ENCODE data around the gene MAP2.

MAP2 gene

DNA sequence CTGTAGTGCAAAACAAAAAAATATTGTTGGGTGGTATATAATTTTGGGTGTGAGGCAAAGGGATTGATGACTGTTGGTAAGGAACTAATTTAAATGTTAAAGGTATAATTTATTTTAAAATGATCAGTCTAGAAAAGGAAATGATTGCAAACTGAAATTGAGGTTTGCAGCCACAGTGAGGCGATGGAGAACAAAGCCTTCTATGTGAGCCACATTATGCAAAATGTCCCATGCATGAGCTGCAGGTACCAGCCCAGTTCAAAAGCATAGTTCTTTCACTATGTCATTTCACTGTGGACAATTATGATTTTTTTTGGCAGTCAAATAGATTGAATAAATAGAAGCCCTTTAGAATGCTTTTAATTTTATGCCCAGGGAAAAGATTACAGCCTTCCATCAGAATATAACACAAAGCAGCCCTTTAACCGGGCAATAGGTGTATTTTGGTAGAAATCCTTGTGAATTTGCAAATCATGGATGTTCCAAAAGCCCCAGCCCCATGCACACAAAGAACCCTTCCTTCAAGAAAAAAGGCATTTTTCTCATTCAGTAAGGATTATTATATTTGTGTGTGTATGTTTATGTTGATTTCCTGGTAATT lies 1.7 kb downstream of the MAP2 start:
- peak; percentile 62 for DNase-seq (ENCODE audit: low spot score)

DNA sequence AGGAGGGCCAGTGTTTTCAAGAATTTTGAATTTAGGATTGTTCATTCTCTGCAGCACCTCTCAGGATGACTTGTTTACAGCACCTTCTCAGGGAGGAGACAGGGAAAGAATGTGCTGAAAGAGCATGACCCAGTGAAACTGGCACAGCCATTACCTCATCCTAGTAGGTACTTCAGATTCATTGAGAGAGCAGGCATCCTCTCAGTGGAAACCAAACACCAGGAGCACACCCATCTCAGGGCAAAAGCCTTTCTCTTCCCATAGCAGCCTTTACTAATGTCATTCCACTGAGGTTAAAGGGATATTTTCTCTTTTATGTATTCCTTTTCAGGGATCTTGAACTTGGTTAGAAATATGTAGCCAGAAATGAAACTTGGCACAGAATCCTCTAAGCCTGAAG lies 2.6 kb downstream of the MAP2 start:
- no peak for DNase-seq (ENCODE audit: low spot score)

DNA sequence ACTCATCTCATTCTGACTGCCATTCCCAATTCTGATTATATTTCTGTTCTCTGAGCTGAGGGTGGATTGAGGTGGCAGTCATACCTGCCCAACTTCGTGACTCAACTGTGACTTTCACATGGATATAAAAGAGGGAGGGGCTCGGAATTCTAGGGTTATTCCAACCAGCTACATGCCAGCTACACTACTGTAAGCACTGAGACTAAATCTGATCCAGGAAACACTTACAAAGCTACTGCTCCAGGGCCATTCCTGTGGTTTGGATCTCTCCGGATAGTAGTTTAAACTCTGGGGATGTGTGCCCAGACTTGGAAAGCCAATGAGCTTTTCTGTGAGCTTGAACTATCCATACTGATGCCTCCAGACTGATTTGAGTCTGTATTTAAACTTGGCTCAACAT lies 7.9 kb downstream of the MAP2 start:
- DNase-seq (ENCODE audit: low spot score), result peak; percentile 31

DNA sequence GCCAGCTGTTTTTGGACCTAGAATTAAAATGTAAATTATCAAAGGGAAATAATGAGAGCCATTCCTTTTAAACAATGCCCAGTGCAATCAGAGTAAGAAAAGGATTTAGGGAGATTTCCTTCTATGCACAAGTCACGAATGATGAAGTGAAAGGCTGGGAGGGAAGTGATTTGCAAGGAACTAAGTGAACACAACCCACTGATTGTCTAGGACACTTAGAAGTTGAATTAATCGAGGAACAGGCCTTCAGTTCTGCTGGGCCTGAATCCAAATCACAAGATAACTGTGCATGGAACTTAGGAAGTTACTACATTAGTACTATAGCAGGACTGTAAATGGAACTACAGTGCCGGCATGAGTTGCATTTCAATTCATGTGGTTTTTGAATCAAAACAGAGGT lies 17.7 kb downstream of the MAP2 start:
- no peak for DNase-seq (ENCODE audit: low spot score)

DNA sequence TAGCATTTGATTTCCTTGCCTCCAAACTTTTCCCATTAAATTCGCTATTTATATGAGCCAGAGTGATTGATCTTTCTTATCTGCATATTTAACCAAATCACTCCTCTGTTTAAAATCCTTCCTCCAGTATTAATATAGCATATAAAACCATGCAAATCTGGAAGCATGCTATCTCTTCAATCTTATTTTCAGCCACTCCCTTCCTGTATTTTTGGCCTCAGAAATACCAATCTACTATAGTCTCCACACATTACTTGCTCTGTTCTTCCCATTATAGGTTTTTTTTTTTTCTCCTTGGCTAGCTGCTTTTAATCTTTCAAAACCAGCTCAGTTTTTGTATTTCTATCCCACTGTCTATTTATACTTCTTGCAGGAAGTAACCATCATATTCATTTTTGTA lies 19.1 kb downstream of the MAP2 start:
- no peak for DNase-seq (ENCODE audit: low spot score)

DNA sequence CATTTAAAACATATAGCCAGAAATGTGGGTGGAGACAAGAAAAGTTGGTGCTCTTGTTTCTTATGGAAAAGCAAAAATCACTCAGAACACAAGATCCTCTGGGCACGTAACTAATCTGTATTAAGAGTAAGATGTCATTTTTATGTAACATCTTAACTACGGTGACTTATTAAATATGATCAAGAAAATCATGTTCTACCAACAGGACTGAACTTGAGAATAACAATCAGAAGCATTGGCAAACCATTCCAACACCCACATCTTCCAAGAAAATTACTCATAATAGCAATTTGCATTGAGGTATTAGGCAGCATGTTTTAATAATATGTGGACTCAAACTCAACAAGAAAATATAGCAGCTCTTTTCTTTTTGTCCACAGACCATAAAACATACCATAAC lies 21.6 kb downstream of the MAP2 start:
- no peak for DNase-seq (ENCODE audit: low spot score)

DNA sequence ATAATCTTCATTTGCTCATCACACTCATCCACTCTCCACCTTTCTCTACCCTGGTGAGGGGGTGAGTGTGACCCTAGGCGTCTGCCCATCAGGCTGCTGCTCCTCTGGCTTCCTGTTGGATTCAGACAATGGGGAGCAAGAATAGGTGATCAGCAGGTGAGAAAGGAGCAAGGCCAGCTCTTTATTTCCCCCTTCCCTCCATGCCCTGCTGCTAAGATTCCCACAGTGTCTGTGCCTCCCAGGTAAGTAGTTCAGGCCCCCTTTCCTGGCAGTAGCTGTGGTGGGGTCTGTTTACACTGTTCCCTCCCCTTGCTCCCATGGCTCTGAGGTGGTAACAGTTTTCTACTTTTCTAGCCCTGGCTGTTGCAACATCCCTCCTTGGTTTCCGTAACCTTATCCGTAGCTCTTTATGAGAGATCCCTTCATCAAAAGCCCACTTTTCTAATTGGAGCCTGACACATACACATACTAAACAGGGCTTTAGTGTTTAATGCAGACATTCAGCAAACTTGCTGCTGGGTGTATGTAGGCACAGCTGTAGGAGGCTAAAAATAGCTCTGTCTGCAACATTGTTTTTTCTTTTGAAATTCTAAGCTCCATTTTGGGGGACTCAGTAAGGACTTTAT lies 27.5 kb downstream of the MAP2 start:
- no peak for DNase-seq (ENCODE audit: low spot score)

DNA sequence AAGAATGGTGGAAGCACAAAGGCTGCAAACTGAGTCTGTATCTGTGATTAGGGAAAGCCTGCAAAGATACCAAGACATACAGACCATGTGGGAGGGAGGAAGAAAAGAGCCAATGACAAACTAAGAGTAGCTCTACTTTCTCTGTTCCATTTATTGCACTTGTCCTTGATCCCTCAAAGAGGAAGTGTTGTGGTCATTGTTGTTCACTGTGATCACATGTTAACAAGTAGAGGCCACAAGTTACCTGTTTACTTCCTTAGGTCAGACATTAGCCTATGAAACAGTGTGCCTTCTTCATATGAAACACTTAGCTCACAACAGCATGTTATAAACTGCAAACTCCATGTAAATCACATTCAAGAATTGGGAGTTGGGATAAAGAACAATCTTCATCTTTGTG lies 32.6 kb downstream of the MAP2 start:
- no peak for DNase-seq (ENCODE audit: low spot score)

DNA sequence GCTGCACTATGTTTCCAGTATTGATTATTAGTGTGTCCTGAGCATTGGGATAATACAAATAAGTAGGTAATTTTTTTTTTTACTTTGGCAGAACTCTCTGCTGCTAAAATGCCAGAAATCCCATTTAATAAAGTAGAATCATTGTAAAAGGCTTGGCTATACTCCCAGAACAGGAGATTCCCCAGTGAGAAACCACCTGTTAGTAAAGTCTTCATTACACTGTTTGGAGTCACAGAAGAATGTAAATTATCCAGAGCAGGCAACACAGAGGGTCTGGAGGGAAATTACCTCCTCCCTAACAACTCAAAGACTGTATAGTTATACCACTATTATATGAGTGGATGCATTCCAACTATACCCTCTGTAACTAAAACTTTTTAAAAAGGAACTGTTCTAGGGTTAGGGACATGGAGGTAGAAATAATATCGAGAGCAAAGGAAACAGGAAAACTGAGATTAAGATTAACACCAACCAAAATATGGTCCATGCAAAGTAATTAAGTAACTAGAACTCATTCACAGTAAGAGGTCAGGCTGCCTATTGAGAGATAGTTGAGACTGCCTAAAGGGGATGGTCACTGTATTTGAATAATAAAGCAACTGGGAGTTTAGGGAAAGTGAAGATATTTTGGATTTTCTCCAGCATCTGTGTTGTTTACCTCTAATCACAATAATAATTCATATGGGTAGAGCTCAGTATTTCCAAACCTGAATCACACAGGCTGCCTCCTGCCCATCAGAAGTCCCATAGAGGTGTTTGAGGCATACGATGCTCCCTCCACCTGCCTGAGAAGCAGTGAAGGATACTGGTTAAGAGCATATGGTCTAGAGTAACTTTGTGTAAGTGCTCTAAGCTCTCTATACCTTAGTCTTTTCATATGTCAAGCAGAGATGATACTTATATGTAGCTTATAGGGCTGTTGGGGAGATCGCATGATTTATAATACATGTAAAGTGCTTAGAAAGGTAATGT lies 34.4 kb downstream of the MAP2 start:
- DNase-seq (ENCODE audit: low spot score), result no peak

DNA sequence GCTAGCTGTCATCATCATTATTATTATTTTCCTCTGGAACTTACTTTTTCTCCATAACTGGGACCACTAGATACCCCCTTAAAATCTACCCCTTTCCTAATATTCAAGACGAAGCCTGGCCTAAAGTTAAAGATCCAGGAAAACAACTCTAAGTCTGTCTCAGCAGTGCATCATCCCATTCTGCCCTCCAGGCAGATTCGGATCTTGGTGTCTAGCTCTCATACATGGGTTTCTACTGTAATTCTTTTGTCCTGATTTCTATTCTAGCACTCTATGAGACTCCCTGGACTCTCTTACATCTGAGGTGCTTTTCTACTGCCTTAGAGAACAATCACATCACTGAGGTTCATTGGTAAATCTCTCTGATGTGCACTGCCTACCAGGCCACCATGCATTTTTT lies 35.5 kb downstream of the MAP2 start:
- no peak for DNase-seq (ENCODE audit: low spot score)

DNA sequence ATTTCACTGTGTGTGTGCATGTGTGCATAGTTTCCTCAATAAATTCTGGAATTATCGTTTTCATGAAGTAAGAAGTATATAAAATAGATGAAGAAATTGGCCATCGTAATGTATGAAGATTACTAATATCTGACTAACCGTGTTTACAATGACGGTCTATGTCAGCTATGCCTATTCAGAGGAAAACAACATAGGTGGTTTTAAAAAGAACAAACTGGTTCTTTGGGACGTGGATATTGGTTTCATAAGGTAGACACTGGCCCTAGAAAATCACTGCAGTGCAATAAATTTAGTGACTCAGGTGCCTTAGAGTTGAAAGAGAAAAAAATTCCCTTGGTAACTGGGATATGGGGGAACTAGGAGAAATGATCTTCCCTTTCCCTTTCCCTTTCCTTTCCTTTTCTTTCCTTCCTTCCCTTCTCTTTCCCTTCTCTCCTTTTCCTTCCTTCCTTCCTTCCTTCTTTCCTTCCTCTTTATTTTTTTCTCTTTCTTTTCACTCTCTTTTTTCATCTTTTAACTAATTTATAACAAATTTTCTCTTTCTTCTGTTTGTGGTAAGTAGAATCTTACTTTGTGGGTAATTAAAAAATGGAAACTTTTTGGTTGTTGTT lies 36.4 kb downstream of the MAP2 start:
- no peak for DNase-seq (ENCODE audit: low spot score)

DNA sequence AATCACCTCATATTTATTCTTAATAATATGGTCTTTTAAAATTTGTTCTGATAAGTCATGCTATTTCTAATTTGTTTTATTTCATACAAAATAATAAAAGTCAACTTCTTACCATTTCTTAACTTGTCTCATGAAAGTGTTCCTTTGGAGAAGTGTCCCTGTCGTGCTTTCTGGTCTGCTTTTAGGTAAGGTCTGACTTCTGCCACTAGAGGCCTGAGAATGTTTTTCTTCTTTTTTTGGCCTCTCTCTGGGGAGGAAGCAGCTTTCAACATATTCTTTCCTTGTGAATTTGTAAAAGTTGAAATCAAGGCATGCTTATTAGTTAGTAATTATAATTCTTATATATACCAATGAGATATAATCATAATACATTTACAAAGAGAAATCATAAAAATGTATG lies 39.4 kb downstream of the MAP2 start:
- no peak for DNase-seq (ENCODE audit: low spot score)

DNA sequence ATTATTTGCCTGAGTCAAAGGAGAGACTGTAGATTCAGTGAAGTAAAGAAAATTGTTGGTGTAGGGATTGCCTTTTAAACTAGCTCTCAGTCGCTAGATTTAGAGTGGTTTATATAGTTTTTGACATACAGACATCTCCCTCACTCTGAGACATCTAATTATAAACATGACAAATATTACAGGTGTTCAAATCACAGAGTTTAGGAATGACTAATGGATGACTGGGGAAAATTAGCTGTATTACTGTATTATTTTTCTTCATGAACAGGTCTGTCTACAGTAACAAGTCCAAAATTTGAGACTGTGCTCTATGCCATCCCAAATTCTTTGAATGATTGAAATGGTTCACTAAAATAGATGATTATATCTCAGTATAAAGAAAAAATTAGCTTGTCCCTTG lies 40.0 kb downstream of the MAP2 start:
- DNase-seq (ENCODE audit: low spot score), result no peak

DNA sequence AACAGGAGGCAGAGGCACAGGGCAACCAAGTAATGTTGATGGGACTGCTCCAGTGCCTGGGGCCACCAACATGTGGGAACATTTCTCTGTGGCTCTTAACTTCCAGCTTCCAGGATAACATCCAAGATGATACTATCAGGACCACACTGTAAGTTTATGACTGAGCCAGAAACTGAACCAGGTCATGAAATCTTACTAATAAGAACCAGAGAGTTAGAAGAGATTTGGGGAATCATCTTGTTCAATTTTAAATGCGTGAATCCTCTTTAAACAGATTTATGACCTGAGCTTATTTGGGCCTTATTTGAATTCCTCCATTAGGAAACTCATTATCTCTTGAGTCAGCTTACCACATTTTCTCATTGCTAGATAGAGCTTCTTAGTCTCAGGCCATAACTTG lies 45.0 kb downstream of the MAP2 start:
- no peak for DNase-seq (ENCODE audit: low spot score)

DNA sequence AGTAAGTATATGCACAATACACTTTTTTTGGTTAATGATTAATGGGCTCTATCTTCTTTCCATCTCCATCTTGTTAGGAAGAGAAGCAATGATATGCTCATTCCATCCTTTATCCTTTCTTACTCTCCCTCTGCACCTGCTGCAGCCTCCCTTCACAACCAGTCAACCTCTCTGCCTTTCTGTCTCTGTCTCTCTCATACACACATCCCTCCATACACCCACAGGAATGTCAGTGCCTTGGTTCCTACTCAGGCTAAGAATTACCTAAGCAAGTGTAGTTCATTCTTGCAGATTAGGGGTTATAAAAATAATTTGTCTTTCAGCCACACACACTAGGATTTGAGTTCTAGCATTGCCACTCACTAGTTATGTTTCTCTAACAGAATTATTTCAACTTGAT lies 45.6 kb downstream of the MAP2 start:
- DNase-seq (ENCODE audit: low spot score), result no peak

DNA sequence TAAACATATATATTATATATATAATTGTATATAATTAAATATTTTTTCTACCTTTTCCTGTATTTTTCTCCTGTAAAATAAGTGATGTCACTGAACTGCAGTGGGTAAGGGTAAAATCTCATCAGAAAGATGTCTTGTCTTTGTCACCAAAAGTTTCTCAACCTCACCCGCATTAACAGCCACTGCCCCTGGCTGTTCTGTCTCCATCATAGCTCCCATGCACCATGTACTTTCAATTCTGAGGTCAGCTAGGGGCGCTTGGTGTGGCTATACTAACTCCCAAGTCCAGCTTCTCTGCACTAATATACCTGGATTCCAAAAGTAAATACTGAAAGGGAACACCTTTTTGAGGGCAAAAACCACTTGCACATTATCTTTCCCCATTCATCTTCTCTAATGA lies 46.6 kb downstream of the MAP2 start:
- no peak for DNase-seq (ENCODE audit: low spot score)

DNA sequence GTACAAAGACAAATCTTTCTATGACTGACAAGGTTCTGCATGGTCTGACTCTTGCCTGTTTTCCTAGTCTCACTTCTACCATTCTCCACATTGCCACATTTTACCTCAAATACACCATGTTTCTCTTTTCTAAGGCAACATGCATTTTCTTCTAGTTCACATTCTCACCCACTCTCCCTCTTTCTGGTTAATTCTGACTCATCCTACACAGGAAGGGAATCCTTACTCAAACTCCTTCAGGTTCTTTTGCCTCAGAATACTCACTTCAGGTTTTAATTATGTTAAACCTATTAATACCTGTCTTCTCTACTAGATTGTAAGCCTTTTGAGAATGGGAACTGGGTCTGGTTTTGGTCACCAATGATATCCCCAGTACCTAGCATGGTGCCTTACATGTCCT lies 47.2 kb downstream of the MAP2 start:
- DNase-seq (ENCODE audit: low spot score), result no peak

DNA sequence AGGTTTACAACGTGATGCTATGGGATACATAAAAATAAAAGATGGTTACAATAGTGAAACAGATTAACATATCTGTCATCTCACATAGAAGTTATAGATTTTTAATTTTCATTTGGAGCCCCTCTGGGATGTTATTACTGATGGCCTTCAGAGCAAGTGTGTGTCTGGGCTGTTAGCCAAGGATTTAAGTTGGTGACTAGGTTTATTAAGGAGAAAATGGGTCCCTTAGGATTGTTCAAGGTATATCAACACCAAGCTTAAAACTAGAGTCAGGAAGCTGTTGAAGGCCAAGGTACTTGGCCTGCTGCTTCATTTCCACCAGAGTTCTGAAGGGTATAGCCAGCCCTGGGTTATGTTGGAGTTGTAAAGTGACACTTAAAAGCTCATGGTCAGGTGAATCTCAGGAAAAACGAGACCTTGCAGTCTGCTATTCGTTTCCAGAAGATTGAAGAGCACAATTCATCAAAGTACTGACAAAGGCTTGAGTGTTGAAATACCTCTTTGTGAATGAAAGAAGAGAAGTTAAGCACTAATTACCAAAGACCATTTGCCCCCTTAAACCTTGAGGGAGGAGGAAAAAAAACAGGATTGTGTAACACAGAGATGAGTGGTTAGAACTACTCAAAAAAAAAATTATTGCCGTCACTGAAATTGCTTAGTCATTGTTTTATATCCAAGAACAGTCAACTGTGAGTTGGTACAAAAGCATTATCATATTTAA lies 48.4 kb downstream of the MAP2 start:
- DNase-seq (ENCODE audit: low spot score), result no peak

DNA sequence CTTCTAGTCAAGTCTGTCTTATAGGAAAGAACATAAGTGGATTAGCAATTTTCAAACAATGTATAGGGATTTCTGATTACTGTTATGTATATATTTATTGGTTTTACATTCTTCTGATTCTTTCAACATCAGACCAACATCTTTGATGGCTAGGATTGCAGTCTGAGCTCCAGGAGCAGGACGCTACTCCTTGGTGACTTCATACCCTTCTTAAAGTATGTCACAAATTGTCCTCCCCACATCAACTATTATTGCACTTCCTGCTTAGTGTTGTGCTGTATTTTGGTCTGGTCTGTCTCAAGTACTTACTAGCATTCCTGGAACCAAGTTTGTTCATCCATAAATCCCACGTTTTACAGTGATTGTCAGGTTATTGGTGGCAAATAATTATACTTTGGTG lies 49.0 kb downstream of the MAP2 start:
- DNase-seq (ENCODE audit: low spot score), result no peak

DNA sequence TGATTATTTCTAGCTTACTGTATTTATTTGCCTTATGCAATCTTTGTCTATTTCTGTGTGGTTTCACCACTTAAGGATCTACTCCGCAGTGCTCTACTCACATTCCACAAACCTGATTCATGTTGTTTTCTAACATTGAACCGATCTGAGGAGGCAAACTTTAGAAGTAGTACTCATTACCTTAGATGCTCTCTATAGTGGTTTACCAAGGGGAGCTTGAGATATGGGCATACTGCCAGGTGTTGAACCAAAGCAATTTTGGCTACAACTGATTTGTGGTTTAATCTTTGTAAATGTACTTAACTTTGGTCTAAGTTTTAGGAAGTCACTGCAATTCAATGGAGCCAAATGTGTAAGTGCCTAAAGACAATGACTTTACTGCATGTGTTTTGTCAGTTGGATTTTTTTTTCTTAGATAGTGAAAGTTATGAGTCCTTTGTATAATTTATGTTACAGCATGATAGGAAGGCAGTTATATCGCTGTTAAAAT lies 50.1 kb downstream of the MAP2 start:
- peak; percentile 48 for DNase-seq (ENCODE audit: low spot score)

DNA sequence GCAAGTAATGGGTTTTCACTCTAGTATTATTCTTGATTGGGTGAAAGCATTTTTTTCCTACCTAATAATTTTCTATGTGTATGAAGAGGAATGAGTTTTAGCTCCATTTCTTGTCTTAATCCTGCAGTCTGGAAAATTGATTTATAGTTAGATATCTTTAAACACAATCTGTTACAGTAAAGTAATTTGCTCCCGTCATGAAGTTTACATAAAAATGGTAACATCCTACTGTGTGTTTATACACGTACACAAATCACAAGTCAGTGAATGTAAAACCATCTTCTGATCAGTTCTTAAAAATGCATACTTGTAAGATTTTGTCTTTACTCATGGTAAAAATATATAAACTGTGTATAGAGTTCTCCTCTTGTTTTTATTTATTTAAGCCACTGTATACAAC lies 51.1 kb downstream of the MAP2 start:
- DNase-seq (ENCODE audit: low spot score), result no peak

All from AG08396 (cell line).